Kidney glomerular epithelial cell (primary cell): ENCODE measurements around the gene BRD3.
"Not testable (repeated sequence)": the region's sequence is repeated elsewhere in the genome, so short reads cannot be mapped to it uniquely, and the experiment has no call there.

Source experiments
- DNase-seq: peaks from one replicate; lab custom pipeline; 2025; lab: John Stamatoyannopoulos, UW

The BRD3 gene

GRCh38 chr9:134067904-134068743 is at the start of gene BRD3:
TSS of gene BRD3 (minus strand) at chr9:134068026. CDS start at chr9:134053477, 14,549 bp downstream.
- peak; percentile 74 for DNase-seq

GRCh38 chr9:134112561-134112960 is 44.7 kb upstream of the BRD3 start:
- no peak for DNase-seq

DNA sequence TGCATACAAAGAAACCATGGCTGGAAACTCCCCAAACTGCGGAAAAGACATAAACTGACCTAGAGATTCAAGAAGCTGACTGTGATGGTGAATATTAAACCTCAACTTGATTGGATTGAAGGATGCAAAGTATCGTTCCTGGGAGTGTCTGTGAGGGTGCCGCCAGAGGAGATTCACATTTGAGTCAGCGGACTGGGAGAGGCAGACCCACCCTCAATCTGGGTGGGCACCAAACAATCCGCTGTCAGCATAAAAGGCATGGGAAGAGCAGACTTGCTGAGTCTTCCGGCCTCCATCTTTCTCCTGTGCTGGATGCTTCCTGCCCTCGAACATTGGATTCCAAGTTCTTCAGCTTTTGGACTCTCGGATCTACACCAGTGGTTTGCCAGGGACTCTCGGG is 43.2 kb upstream of the BRD3 start:
- no peak for DNase-seq

DNA sequence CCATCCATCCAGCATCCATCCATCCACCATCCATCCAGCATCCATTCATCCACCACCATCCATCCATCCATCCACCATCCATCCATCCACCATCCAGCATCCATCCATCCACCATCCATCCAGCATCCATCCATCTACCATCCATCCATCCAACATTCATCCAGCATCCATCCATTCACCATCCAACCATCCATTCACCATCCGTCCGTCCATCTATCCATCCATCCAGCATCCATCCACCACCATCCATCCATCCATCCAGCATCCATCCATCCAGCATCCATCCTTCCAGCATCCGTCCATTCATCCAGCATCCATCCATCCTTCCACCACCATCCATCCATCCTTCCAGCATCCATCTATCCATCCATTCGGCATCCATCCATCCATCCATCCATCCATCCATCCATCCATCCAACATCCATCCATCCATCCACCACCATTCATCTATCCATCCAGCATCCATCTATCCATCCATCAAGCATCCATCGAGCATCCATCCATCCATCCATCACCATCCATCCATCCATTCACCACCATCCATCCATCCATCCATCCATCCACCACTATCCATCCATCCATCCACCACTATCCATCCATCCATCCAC is 35.7 kb upstream of the BRD3 start:
- DNase-seq: no peak

GRCh38 chr9:134101623-134102149 is 33.9 kb upstream of the BRD3 start:
- no peak for DNase-seq

DNA sequence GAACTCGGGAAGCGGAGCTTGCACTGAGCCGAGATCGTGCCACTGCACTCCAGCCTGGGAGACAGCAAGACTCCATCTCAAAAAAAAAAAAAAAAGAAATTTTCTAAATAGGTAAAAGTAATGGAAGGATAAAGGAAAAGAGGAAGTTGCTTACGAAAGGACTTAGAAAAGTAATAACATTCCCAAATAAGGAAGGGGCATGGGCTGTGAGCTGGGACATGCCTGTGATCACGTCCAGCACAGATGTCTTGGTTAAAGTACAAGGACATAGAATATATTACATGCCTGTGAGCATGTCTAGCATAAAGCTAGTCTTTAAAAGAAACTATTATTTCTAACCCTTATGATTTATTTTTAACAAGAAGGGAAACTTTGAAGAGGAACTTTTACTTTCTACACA is 33.3 kb upstream of the BRD3 start:
- not testable (repeated sequence) for DNase-seq

- no peak for DNase-seq
These were observed 32.2 kb upstream of the BRD3 start for GRCh38 chr9:134100040-134100439.

- DNase-seq: peak; percentile 4
These were observed 31.4 kb upstream of the BRD3 start for GRCh38 chr9:134099123-134099761.

DNA sequence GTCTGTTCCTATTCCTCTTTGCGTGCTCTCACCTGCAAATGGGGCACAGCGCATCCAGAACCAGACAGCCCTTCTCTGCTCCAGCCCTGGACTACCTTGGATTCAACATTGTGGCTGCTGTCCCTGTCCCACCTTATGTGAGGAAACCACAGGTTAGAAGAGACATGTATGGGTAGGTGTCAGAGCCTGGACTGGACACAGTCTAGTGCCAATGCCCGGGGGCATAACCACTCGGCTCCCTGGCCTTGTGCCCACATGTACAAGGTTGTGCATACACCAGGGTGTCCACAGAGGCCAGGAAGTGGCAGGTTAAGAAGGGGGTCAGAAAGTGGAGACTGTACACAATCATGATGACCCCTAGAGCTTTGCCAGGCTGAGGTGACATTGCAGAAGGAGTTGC is 22.1 kb upstream of the BRD3 start:
- DNase-seq: no peak

DNA sequence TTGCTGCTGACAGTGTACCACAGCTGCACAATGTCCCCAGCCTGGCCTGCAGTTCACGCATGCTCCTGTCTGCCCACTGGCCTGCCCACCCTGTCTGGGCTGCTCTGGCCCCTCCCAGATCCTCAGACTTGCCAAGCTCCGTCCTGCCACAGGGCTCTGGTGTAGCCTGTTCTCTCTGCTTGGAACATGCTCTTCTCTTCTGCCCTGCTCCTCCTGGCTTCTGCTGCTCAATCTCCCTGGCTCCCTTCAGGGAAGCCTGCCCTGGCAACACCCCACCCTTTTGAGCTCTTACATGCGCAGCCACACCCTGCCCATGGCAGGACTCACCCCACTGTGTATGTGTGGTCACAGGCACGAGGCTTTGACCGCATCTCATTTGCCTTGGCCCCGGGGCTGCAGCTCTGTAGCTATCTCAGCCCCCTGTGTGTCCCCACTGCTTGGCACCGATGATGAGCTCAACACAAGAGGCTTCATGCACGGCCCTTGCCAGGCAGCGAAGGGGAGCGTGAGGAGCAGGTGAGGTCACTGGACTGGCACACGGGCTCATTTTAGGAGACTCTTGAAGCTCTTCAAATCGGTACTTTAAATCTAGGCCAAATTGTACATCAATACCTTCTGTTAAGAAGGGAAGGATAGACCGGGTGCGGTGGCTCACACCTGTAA is 20.4 kb upstream of the BRD3 start:
- DNase-seq: no peak

- DNase-seq: no peak
These were observed 17.8 kb upstream of the BRD3 start for GRCh38 chr9:134085674-134086073.

GRCh38 chr9:134083451-134083850 is 15.6 kb upstream of the BRD3 start:
- DNase-seq: no peak

DNA sequence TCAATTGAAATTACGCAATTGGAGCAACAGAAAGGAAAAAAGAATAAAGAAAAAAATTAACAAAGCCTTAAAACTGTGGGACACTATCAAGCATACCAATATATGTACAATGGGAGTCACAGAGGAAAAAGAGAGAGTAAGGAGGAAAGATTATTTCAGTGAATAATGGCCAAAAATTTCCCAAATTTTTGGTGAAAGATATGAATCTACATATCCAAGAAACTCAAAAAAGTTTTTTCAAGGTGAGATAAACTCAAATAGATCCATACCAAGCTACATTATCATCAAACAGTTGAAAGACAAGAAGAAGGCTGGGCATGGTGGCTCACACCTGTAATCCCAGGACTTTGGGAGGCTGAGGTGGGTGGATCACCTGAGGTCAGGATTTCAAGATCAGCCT is 8.8 kb upstream of the BRD3 start:
- no peak for DNase-seq

GRCh38 chr9:134075689-134076088 is 7.9 kb upstream of the BRD3 start:
- not testable (repeated sequence) for DNase-seq

DNA sequence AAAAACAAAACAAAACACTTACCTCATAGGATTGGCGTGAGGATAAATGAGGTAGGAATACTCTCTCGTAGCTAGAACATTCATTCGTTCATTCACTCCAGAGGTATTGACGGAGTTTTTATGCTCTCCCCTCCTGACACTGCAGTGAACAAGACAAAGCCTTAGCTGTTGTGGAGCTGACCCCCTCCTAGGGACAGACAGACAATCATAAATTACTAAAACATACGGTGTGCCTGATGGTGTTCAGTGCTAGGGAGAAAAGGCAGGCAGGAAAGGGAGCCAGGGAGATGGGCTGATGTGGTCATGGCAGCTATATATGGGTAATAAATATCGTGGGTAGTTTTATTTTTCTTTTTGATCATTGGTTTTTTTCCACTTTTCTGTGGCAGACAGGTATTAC is 5.7 kb upstream of the BRD3 start:
- no peak for DNase-seq

DNA sequence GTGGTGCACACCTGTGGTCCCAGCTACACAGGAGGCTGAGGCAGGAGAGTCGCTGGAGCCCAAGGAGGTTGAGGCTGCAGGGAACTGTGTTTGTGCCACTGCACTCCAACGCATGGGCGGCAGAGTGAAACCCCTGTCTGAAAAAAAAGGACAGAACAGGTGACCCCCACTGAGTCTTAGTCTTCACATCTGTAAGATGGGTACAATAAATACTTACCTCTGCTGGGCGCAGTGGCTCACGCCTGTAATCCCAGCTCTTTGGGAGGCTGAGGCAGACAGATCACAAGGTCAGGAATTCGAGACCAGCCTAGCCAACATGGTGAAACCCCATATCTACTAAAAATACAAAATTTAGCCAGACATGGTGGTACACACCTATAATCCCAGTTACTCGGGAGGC is 4.9 kb upstream of the BRD3 start:
- not testable (repeated sequence) for DNase-seq

- DNase-seq: no peak
These were observed 3.3 kb upstream of the BRD3 start for GRCh38 chr9:134071149-134071548.

DNA sequence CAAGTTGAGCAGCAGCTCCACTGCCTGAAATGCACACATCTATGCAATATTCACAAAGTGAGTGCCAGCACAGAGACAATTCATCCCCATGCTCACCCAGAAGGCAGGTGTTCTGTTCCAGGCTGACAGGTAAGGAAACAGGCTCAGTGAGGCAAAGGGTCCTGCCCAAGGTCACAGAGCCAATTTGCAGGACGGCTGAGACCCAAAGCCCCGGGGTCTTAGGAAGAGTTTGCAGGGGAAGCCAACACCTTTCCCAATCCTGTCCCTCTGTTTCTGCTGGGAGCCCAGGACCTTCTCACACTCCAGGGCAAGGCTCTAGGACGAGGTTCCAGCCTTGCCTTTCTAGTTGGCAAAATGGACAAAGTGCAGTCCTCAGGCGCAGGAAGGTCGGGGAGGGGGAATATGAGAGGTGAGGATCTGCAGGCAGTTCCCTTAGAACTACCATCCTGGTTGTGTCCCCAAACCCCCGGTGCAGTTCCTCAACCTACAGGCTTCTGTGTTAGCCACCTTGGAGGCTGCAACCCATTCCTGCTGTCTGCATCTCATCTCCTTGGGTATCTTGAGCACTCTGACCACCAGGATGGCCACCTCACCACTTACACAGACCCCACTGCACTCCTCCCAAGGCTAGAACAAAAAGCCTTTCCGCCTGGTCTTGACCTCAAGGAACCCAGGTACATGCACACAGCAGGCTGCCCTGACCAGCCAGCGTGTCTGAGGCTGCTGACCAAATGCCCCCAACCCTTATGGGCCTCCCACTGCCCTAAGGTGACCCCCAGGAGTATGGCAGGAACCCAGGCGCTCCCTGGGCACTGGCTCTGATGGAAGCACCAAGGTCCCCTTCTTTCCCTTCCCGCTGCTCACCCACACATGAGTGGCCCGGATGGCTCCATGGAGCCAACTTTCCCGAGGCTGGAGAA is 1.9 kb upstream of the BRD3 start:
- DNase-seq: no peak

GRCh38 chr9:134068744-134069479 is 1.1 kb upstream of the BRD3 start:
- no peak for DNase-seq
